ENCODE results near the gene EYA3. TPM values are rescaled to one million over a fixed set of nuclear protein-coding genes. Genes with fewer than 3 reads are reported as not detected.

EYA3 gene, protein sequence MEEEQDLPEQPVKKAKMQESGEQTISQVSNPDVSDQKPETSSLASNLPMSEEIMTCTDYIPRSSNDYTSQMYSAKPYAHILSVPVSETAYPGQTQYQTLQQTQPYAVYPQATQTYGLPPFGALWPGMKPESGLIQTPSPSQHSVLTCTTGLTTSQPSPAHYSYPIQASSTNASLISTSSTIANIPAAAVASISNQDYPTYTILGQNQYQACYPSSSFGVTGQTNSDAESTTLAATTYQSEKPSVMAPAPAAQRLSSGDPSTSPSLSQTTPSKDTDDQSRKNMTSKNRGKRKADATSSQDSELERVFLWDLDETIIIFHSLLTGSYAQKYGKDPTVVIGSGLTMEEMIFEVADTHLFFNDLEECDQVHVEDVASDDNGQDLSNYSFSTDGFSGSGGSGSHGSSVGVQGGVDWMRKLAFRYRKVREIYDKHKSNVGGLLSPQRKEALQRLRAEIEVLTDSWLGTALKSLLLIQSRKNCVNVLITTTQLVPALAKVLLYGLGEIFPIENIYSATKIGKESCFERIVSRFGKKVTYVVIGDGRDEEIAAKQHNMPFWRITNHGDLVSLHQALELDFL
- polyA plus RNA-seq (2013, experiment 1 of 2): 18.9 TPM
- 16.7 TPM for polyA plus RNA-seq (2013, experiment 2 of 2)

DNA sequence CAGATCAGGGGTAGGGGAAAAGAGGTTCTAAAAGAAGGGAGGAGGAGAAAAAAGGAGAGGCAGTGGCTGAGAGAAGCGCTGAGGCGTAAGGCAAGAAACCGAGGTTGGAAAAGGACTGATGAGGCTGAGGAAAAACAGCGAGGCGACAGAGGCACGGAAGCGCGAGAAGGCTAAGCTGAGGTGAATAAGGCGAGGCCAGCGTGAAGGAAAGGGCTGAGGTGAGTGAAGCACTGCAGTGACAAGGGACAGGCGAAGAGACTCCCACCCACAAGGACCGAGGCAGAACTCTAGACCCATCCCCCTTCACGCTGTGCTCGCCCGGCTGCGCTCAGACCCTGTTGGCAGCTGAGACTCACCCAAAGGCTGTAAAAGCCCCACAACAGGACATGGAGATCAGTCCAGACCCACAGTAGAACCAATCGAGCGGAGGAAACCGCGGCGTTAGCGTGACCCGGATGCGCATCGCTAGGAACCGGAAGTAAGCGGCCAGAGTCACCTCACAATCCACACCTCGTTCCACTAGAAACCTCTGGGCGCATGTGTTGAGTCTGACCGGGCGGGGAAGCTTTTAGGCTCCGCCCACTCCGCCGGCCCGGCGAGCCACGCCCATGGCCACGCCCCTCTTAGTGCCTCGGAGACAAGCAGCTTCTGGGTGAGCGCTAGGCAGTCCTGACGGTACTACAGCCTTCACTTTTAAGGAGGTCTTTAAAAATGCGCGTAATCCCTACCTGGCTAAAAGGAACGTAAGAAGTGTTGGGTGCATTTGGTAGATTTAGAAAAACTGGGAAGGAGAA is at the start of gene EYA3:
EYA3 (minus strand) TSS at position 443 of the 794 bp plus-strand sequence. CDS start 30,584 bp downstream, outside the sequence.
- under 1% methylated on average over 44 of the region's 44 CpGs for WGBS
- no peaks in the 10 kb centered on the region for H3K27me3 ChIP-seq (ENCODE audit: insufficient read depth, low read length)
- H3K27ac ChIP-seq (ENCODE audit: low read depth, low read length): peak within 1 kb of the TSS; percentile 87

DNA sequence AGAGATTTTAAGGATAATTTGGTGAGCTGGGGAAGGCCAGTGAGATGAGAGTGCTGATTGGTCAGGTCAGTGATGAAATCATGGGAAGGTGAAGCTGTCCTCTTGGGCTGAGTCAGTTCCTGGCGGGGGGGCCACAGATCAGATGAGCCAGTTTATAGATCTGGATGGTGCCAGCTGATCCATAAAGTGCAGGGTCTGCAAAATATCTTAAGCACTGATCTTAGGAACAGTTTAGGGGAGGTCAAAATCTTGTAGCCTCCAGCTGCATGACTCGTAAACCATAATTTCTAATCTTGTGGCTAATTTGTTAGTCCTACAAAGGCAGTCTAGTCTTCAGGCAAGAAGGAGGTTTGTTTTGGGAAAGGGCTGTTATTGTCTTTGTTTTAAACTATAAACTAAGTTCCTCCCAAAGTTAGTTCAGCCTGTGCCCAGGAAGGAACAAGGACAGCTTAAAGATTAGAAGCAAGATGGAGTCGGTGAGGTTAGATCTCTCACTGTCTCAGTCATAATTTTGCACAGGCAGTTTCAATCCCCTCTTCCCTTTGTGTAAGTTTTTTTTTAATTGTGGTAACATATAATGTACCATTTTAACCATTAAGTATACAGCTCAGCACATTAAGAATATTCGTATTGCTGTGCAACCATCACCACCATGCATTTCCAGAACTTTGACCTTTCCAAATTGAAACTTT is 48.7 kb upstream of the EYA3 start:
- Histone ChIP-seq H3K4me1 (ENCODE audit: insufficient read depth, low read length) (no peaks in the 10 kb centered on the region), H3K9me3 (ENCODE audit: insufficient read depth, low read depth, low read length) (no peaks in the 10 kb centered on the region), H3K27me3 (ENCODE audit: insufficient read depth, low read length) (no peaks in the 10 kb centered on the region), H3K9ac (ENCODE audit: low read depth, low read length) (no peak overlapping the region), H3K27ac (ENCODE audit: low read depth, low read length) (no peak overlapping the region), H3K36me3 (ENCODE audit: insufficient read depth, low read length) (no peaks in the 10 kb centered on the region), H3K4me3 (ENCODE audit: low read length) (no peak overlapping the region)
- 92% methylated on average over 3 of the region's 4 CpGs for WGBS

More for the DNA sequence above, at the start of gene EYA3:
- Histone ChIP-seq H3K9me3 (ENCODE audit: insufficient read depth, low read depth, low read length) (no peaks in the 10 kb centered on the region), H3K36me3 (ENCODE audit: insufficient read depth, low read length) (no peaks in the 10 kb centered on the region), H3K4me1 (ENCODE audit: insufficient read depth, low read length) (peaks cover 7% of the 10 kb centered on the region; the same call in 1 of the 2 replicates), H3K4me3 (ENCODE audit: low read length) (peak within 1 kb of the TSS; percentile 75), H3K9ac (ENCODE audit: low read depth, low read length) (peak within 1 kb of the TSS; percentile 85)

DNA sequence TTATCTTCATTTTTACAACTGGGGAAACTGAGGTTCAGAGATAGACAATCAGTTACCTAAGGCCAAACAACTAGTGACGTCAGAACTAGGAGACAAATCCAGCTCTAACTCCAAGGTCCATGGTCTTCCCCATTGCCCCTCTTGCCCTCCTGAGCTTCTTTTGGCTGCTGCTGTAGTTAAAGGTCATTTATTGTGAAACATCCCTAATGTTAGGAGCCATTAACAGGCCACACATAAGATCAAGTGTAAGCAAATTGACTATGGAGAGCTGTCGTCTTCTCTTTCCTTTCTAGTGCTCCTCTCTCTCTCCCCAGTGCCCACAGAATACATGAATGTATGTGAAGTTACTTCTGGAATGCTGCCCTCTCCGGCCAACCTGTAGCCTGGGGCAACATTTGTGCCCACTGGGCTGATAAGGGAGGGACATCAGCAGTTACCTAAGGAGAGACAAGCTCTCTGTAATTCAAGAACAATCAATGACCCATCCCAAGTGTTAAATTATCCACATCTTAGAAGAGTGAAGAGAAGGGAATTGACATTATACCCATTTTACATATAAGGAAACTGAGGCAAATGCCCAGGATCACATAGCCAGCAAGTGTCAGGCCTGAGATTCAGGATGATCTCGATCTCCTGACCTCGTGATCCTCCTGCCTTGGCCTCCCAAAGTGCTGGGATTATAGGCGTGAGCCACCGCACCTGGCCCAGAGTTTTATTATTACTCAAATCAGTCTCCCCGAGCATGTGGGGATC is 47.9 kb upstream of the EYA3 start:
- Histone ChIP-seq H3K27ac (ENCODE audit: low read depth, low read length) (no peak overlapping the region), H3K9me3 (ENCODE audit: insufficient read depth, low read depth, low read length) (no peaks in the 10 kb centered on the region), H3K9ac (ENCODE audit: low read depth, low read length) (no peak overlapping the region), H3K4me1 (ENCODE audit: insufficient read depth, low read length) (no peaks in the 10 kb centered on the region), H3K27me3 (ENCODE audit: insufficient read depth, low read length) (no peaks in the 10 kb centered on the region), H3K4me3 (ENCODE audit: low read length) (no peak overlapping the region), H3K36me3 (ENCODE audit: insufficient read depth, low read length) (no peaks in the 10 kb centered on the region)
- WGBS: 93% methylated on average over 7 of the region's 8 CpGs

DNA sequence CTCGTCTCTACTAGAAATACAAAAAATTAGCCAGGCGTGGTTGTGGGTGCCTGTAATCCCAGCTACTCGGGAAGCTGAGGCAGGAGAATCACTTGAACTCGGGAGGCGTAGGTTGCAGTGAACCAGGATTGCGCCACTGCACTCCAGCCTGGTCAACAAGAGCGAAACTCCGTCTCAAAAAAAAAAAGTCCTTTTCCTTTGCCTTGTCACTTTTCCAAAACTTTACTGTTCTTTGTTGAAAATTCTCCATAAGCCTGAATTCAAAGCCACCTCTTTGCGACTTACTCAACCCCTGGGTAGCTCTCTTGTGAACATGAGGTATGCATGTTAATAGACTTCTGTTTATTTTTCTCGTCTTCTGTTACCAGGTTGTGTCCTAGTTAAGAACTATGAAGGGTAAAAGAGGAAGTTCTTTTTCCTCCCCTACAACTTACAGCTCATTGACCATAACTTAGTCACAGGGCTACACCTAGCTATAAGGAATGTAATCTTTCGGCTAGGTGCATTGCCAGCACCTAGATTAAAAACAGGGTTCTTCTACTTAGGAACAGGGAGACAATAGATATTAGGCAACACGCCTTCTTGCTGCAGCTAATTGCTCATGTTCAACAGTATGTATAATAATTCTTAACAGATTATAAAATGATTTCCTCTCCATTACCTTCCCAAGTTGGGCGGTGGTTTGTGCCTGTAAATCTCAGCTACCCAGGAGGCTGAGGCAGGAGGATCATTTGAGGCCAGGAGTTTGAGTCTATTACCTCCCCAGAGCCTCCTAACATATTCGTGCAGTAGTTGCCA is 47.2 kb upstream of the EYA3 start:
- H3K4me3 ChIP-seq (ENCODE audit: low read length): no peak overlapping the region
- H3K9ac ChIP-seq (ENCODE audit: low read depth, low read length): no peak overlapping the region
- 92% methylated on average over 13 of the region's 14 CpGs for WGBS
- H3K4me1 ChIP-seq (ENCODE audit: insufficient read depth, low read length): no peaks in the 10 kb centered on the region
- no peak overlapping the region for H3K27ac ChIP-seq (ENCODE audit: low read depth, low read length)
- H3K27me3 ChIP-seq (ENCODE audit: insufficient read depth, low read length): no peaks in the 10 kb centered on the region
- H3K9me3 ChIP-seq (ENCODE audit: insufficient read depth, low read depth, low read length): no peaks in the 10 kb centered on the region
- no peaks in the 10 kb centered on the region for H3K36me3 ChIP-seq (ENCODE audit: insufficient read depth, low read length)

DNA sequence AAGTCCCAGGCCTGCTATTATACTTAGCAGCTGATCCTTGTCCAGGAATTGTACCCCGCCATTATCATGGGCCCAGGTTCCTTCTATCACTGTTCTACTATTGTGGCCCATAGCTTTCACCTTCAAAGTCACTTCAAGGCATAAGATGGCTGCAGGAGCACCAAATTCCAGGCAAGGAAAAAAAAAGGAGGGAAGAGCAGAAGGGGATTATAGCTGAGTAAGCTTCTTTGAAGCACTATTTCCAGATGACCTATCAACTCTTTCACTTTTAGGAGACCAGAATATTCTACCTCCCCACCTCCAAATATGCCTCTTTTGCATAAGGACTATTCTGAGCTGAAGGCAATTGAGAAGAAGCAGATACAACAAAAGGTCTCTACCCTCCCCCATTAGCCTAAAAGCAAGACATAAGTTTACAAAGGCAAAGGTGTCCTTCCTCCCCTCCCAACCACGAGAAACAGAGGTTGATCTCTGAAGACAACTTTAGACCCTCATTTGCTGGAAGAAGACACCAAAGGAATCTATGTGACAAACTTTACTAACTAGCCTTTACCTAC is 46.3 kb upstream of the EYA3 start:
- Histone ChIP-seq H3K27ac (ENCODE audit: low read depth, low read length) (no peak overlapping the region), H3K27me3 (ENCODE audit: insufficient read depth, low read length) (no peaks in the 10 kb centered on the region), H3K36me3 (ENCODE audit: insufficient read depth, low read length) (no peaks in the 10 kb centered on the region), H3K9me3 (ENCODE audit: insufficient read depth, low read depth, low read length) (no peaks in the 10 kb centered on the region), H3K9ac (ENCODE audit: low read depth, low read length) (no peak overlapping the region), H3K4me1 (ENCODE audit: insufficient read depth, low read length) (no peaks in the 10 kb centered on the region), H3K4me3 (ENCODE audit: low read length) (no peak overlapping the region)
- WGBS: 93% methylated on average over 2 of the region's 2 CpGs

DNA sequence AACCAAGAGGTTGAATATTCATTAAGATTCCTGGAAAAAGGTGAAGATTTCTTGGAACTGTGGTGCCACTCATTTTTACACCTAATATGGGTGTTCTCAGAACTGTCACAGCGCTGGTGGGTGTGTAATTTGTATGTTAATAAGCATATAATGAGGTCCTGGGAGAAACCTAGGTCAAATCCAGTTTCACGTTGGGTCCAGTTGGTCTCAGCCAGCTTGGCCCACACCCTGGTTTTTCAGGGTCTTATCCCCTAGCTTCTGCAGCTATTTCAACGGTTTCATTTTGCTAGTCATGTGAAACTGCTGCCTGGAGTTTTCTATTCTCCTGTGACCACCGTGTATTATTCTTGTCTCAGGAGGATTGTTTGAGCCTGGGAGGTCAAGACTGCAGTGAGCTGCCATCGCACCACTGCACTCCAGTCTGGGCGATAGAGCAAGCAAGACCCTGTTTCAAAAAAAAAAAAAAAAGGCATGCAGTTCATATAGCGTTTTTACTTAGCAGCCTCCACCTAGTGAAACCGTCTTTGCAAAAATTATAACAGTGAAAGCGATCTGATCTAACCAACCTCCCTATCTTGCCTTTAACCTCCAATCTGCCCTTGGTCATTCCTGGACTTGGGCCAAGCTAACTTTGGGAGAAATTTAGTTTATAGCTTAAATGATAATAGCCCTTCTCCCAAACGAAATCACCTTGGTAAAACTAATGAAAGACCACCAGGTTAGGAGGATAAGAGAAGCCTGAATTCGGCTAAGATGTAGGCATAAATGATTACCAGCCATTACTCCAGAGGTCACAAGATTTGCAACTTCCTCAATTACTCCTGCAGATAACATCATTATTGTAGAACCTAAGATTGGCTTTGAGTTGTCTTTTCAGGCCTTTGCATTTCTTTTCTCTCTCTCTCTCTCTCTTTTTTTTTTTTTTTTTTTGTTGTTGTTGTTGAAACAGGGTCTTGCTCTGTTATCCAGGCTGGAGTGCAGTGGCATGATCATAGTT is 44.1 kb upstream of the EYA3 start:
- H3K9ac ChIP-seq (ENCODE audit: low read depth, low read length): no peak overlapping the region
- H3K27ac ChIP-seq (ENCODE audit: low read depth, low read length): no peak overlapping the region
- H3K9me3 ChIP-seq (ENCODE audit: insufficient read depth, low read depth, low read length): no peaks in the 10 kb centered on the region
- no peaks in the 10 kb centered on the region for H3K27me3 ChIP-seq (ENCODE audit: insufficient read depth, low read length)
- WGBS: 92% methylated on average over 11 of the region's 11 CpGs
- no peak overlapping the region for H3K4me3 ChIP-seq (ENCODE audit: low read length)
- no peaks in the 10 kb centered on the region for H3K4me1 ChIP-seq (ENCODE audit: insufficient read depth, low read length)
- no peaks in the 10 kb centered on the region for H3K36me3 ChIP-seq (ENCODE audit: insufficient read depth, low read length)

DNA sequence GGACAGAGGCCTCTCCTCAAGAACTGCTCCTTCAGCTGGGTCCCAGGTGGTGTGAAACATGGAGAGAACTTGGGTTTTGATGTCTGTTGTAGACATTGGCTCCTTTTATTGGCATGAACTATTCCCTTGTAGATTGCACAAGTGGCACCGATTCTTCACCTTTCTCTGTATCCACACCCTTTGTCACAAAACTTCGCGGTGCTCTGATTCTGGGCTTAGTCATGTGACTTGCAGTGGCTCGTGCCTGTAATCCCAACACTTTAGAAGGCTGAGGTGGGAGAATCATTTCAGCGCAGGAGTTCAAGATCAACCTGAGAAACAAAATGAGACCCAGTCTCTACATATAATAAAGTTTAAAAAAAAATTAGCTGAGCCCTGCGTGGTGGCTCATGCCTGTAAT is 42.5 kb upstream of the EYA3 start:
- no peak overlapping the region for H3K9ac ChIP-seq (ENCODE audit: low read depth, low read length)
- no peaks in the 10 kb centered on the region for H3K27me3 ChIP-seq (ENCODE audit: insufficient read depth, low read length)
- no peak overlapping the region for H3K4me3 ChIP-seq (ENCODE audit: low read length)
- H3K27ac ChIP-seq (ENCODE audit: low read depth, low read length): no peak overlapping the region
- H3K9me3 ChIP-seq (ENCODE audit: insufficient read depth, low read depth, low read length): no peaks in the 10 kb centered on the region
- H3K4me1 ChIP-seq (ENCODE audit: insufficient read depth, low read length): no peaks in the 10 kb centered on the region
- WGBS: 89% methylated on average over 6 of the region's 6 CpGs
- H3K36me3 ChIP-seq (ENCODE audit: insufficient read depth, low read length): no peaks in the 10 kb centered on the region

DNA sequence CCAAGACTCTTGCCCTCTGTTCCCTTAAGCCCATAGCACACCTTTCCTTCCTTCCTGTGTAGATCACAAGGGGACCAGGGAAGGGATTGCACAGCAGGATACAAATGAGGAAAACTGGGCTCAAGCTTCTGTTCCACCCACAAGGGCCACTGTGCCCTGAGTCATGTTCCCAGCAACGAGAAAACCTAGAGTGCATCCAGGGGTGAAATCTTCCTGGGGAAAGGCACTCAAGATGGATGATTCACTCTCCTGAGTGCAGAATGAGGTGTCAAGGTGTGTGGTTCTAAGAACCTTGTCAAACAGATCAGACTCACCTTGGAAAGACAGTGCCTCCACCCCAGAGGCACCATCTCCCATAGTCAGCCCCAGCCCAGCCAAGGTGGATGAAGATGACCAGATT is 40.7 kb upstream of the EYA3 start:
- H3K27ac ChIP-seq (ENCODE audit: low read depth, low read length): no peak overlapping the region
- H3K27me3 ChIP-seq (ENCODE audit: insufficient read depth, low read length): no peaks in the 10 kb centered on the region
- WGBS: 81% methylated on average over 1 of the region's 1 CpG
- no peak overlapping the region for H3K4me3 ChIP-seq (ENCODE audit: low read length)
- H3K36me3 ChIP-seq (ENCODE audit: insufficient read depth, low read length): no peaks in the 10 kb centered on the region
- no peaks in the 10 kb centered on the region for H3K4me1 ChIP-seq (ENCODE audit: insufficient read depth, low read length)
- H3K9ac ChIP-seq (ENCODE audit: low read depth, low read length): no peak overlapping the region
- H3K9me3 ChIP-seq (ENCODE audit: insufficient read depth, low read depth, low read length): no peaks in the 10 kb centered on the region

DNA sequence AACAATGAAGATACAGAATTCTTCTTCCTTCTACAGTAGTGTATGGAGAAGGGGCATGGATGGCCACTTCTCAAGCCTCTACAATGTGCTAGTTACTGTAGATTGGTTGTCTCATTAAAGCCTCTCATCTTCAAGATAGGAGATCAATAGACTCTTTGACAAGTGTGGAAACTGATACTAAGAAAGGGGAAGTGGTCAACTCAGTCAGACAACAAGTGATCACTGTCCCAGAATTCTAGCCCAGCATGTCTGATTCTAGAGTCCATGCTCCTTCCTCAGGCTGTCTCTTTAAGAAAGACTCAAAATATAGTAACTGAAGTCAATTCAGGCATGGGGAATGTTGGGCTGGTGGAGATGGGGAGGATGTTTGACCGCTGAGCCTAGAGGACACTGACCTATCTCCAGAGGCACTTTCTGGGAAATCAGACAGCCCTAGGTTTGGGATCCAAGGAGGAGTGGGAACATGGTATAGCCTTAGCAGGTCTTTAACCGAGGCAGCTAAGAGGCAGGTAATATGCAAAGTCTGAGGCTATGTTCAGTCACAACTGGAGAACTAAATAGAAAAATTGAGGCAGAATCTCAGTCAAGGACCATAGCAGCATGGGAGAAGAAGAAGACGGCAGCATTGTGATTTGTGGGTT is 39.3 kb upstream of the EYA3 start:
- Histone ChIP-seq H3K9ac (ENCODE audit: low read depth, low read length) (no peak overlapping the region), H3K9me3 (ENCODE audit: insufficient read depth, low read depth, low read length) (no peaks in the 10 kb centered on the region), H3K4me1 (ENCODE audit: insufficient read depth, low read length) (no peaks in the 10 kb centered on the region), H3K4me3 (ENCODE audit: low read length) (no peak overlapping the region), H3K36me3 (ENCODE audit: insufficient read depth, low read length) (no peaks in the 10 kb centered on the region), H3K27ac (ENCODE audit: low read depth, low read length) (no peak overlapping the region), H3K27me3 (ENCODE audit: insufficient read depth, low read length) (no peaks in the 10 kb centered on the region)
- WGBS: 84% methylated on average over 2 of the region's 3 CpGs
